ENCODE data around the gene FHL3.
A peak's percentile ranks its signal among the peaks of the same experiment; 100 is the strongest.

The FHL3 gene

GRCh38 chr1:38005195-38006007 is at the start of gene FHL3:
Gene FHL3 (minus strand): TSS chr1:38005514. CDS start chr1:37999412, 6,102 bp downstream.
- DNase-seq: peak; percentile 60
- H3K36me3 Mint-ChIP-seq (ENCODE audit: low read depth): peaks cover 14% of the 10 kb centered on the region
- peak within 1 kb of the TSS; percentile 88 for H3K27ac Mint-ChIP-seq
- peaks cover 67% of the 10 kb centered on the region for H3K4me1 Mint-ChIP-seq
- no peaks in the 10 kb centered on the region for H3K27me3 Mint-ChIP-seq
- no peaks in the 10 kb centered on the region for H3K9me3 Mint-ChIP-seq
- peak; percentile 3 for ATAC-seq
- peak within 1 kb of the TSS; percentile 90 for H3K4me3 Mint-ChIP-seq

DNA sequence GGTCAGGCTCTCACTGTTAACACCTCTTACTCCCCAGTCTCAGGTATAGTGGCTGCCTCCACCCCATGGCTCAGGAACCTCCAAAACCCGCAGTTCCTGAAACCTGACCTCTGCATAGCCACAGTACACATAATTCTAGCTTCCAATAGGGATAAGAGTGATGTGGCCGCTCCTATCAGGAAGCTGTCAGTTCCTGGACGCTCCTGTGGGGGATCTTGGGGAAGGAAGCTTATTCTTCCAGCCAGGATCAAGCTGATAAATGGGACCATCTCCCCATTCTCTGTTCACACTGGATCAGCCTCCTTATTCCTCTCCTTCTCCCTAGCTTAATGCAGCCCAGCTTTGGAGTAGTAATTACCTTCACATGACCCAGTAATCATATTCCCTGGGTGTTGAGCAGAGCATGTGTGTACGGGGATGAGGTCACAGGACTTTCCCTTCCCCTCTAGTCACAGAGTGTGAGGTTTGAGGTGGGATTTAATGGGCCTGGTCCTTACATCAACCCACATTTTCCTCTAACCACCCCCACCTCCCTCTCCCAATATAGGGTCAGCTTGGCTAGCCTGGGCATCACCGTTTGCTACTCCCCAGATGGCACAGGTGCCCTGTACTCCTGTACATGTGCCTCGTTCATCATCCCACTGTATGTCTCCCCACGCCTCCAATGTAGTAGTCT is 48.2 kb upstream of the FHL3 start:
- peak; percentile 56 for ATAC-seq
- no peaks in the 10 kb centered on the region for H3K9me3 Mint-ChIP-seq
- peaks cover 17% of the 10 kb centered on the region for H3K27me3 Mint-ChIP-seq
- H3K4me3 Mint-ChIP-seq: no peak overlapping the region
- no peak for DNase-seq
- peaks cover 20% of the 10 kb centered on the region for H3K4me1 Mint-ChIP-seq
- H3K36me3 Mint-ChIP-seq (ENCODE audit: low read depth): no peaks in the 10 kb centered on the region
- H3K27ac Mint-ChIP-seq: no peak overlapping the region

GRCh38 chr1:38052750-38053415 is 47.6 kb upstream of the FHL3 start:
- ATAC-seq (peak; percentile 34), DNase-seq (no peak)
- Mint-ChIP-seq H3K4me3 (no peak overlapping the region), H3K36me3 (ENCODE audit: low read depth) (no peaks in the 10 kb centered on the region), H3K9me3 (no peaks in the 10 kb centered on the region), H3K27ac (no peak overlapping the region), H3K27me3 (peaks cover 19% of the 10 kb centered on the region), H3K4me1 (peaks cover 20% of the 10 kb centered on the region)

GRCh38 chr1:38051079-38051543 is 45.8 kb upstream of the FHL3 start:
- H3K9me3 Mint-ChIP-seq: no peaks in the 10 kb centered on the region
- H3K27me3 Mint-ChIP-seq: peaks cover 23% of the 10 kb centered on the region
- H3K27ac Mint-ChIP-seq: no peak overlapping the region
- ATAC-seq (no peak), DNase-seq (no peak)
- no peaks in the 10 kb centered on the region for H3K36me3 Mint-ChIP-seq (ENCODE audit: low read depth)
- H3K4me3 Mint-ChIP-seq: no peak overlapping the region
- H3K4me1 Mint-ChIP-seq: peaks cover 21% of the 10 kb centered on the region

DNA sequence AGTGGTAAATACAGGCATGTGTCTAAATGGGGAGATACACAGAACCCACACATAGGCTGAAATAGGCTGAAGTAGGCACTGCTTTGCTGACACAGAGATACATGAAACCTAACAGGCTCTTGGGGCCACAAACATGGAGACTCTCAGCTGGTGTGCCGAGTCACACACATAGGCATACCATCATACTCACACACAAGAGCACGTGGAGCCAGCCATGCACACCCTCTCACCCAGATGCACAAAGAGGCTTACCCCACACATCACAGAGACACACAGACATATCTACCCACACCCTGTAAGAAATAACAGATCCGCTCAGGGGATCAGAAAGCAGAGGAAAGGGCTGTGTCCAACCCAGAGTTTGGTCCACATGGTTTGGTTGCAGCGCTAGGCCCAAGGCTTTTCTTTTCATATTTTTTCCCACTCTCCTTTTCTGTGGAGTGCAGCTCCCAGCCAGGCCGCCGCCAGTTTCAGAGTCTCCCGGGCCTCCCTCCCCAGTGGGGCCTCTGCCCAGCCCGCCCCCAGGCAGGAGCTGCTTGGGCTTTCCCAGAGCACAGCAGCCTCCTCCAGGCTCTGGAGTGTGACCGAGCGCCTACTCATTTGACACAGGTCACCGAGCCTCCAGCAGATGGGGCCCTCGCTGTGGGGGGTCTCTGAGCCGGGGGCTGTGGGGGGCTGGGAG is 45.2 kb upstream of the FHL3 start:
- Mint-ChIP-seq H3K9me3 (no peaks in the 10 kb centered on the region), H3K4me3 (no peak overlapping the region), H3K36me3 (ENCODE audit: low read depth) (no peaks in the 10 kb centered on the region), H3K27ac (no peak overlapping the region), H3K4me1 (peaks cover 23% of the 10 kb centered on the region), H3K27me3 (peaks cover 24% of the 10 kb centered on the region)
- DNase-seq: no peak
- ATAC-seq: no peak

GRCh38 chr1:38047603-38048141 is 42.4 kb upstream of the FHL3 start:
- DNase-seq (no peak), ATAC-seq (no peak)
- no peaks in the 10 kb centered on the region for H3K36me3 Mint-ChIP-seq (ENCODE audit: low read depth)
- H3K27me3 Mint-ChIP-seq: peaks cover 39% of the 10 kb centered on the region
- no peak overlapping the region for H3K27ac Mint-ChIP-seq
- H3K9me3 Mint-ChIP-seq: no peaks in the 10 kb centered on the region
- H3K4me3 Mint-ChIP-seq: peak overlapping the region; percentile 73
- peaks cover 16% of the 10 kb centered on the region for H3K4me1 Mint-ChIP-seq

- Mint-ChIP-seq H3K36me3 (ENCODE audit: low read depth) (no peaks in the 10 kb centered on the region), H3K4me1 (peaks cover 12% of the 10 kb centered on the region), H3K27me3 (peaks cover 45% of the 10 kb centered on the region), H3K4me3 (peak overlapping the region; percentile 73), H3K9me3 (no peaks in the 10 kb centered on the region), H3K27ac (no peak overlapping the region)
- ATAC-seq (peak; percentile 83), DNase-seq (peak; percentile 81)
These were observed 41.7 kb upstream of the FHL3 start for GRCh38 chr1:38046884-38047602.

GRCh38 chr1:38046333-38046883 is 41.1 kb upstream of the FHL3 start, which contains the start of gene POU3F1:
Gene POU3F1 (minus strand): TSS chr1:38046793. CDS start chr1:38046743, 50 bp downstream.
- peaks cover 12% of the 10 kb centered on the region for H3K4me1 Mint-ChIP-seq

DNA sequence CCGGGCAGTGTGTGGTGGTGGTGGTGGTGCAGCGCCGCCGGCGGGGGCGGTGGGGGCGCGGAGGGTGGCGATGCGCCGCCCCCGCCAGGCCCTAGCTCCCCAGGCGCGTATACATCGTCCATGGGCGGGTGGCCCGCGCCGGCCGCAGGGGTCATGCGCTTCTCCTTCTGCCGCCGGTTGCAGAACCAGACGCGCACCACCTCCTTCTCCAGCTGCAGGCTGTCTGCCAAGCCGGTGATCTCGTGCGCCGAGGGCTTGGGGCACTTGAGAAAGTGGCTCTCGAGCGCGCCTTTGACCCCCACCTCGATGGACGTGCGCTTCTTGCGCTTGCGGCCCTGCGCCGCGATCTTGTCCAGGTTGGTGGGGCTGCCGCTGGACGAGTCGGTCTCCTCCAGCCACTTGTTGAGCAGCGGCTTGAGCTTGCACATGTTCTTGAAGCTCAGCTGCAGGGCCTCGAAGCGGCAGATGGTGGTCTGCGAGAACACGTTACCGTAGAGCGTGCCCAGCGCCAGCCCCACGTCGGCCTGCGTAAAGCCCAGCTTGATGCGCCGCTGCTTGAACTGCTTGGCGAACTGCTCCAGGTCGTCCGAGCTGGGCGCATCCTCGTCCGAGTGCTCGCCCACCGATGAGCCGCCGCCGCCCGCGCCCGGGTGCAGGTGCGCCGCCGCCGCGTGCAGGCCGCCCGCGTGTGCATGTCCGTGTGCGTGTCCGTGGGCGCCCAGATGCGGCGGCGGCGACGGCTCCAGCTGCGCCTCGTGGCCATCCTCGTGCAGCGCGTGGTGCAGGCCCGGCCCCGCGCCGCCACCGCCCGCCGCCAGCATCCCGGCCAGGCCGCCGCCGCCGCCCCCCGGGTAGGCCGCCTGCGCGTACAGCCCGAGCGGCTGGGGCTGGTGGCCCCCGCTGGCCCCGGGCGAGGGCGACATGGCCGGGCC is 40.4 kb upstream of the FHL3 start:
- Mint-ChIP-seq H3K36me3 (ENCODE audit: low read depth) (no peaks in the 10 kb centered on the region), H3K4me3 (no peak overlapping the region), H3K9me3 (no peaks in the 10 kb centered on the region), H3K27ac (no peak overlapping the region), H3K4me1 (peaks cover 12% of the 10 kb centered on the region), H3K27me3 (peaks cover 57% of the 10 kb centered on the region)
- no peak for ATAC-seq
- DNase-seq: peak; percentile 18

More at GRCh38 chr1:38046333-38046883, 41.1 kb upstream of the FHL3 start, which contains the start of gene POU3F1:
- ATAC-seq (no peak), DNase-seq (no peak)
- peaks cover 52% of the 10 kb centered on the region for H3K27me3 Mint-ChIP-seq
- H3K27ac Mint-ChIP-seq: no peak within 1 kb of the TSS
- no peaks in the 10 kb centered on the region for H3K9me3 Mint-ChIP-seq
- H3K4me3 Mint-ChIP-seq: peak within 1 kb of the TSS; percentile 73
- H3K36me3 Mint-ChIP-seq (ENCODE audit: low read depth): no peaks in the 10 kb centered on the region

DNA sequence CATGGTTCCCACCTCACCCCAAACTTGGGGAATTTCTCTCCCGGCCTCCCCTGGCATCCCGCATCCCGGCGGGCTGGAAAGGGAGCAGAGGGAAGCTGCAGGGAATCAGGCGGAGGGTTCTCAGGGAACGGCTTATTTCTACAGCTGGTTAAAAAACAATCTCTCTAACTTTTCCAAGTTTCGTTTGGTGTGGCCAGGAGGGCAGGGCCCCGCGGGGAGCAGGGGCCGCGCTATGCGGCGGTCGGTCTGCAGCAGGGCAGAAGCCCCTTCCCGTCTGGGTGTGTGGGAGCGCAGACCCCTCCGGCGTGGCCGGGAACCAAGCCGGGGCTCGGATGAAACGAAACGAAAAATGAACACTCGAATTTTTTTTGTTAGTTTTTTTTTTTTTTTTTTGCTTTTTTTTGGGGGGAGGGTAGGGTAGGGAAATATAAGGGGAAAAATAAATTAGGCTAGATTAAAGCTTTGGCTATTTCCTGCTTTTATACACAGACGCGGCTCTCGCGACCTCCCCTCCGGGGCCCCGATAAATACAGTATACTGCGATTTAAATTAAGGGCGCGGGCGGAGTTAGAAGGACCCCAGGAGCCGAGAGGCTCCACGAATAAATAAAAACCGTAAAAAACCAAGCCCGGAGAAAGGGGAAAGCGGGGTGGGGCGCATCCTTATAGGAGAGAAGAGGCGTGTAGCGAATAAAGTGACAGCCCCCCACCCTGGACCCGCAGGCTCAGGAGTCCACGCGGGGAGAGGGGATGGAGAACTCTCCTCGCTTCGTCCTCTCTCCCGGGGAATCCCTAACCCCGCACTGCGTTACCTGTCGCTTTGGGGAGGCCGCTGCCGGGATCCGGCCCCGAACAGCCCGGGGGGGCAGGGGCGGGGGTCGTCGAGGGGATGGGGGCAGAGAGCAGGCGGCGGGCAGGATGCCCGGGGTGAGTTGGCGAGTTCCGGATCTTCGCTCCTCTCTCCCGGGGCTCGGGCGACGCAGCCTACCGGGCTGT is 39.2 kb upstream of the FHL3 start:
- H3K27ac Mint-ChIP-seq: no peak overlapping the region
- no peaks in the 10 kb centered on the region for H3K36me3 Mint-ChIP-seq (ENCODE audit: low read depth)
- no peaks in the 10 kb centered on the region for H3K9me3 Mint-ChIP-seq
- peaks cover 12% of the 10 kb centered on the region for H3K4me1 Mint-ChIP-seq
- DNase-seq: no peak
- peak overlapping the region; percentile 65 for H3K4me3 Mint-ChIP-seq
- H3K27me3 Mint-ChIP-seq: peaks cover 64% of the 10 kb centered on the region
- no peak for ATAC-seq

- Mint-ChIP-seq H3K27ac (no peak overlapping the region), H3K27me3 (peaks cover 63% of the 10 kb centered on the region), H3K4me3 (no peak overlapping the region), H3K36me3 (ENCODE audit: low read depth) (no peaks in the 10 kb centered on the region), H3K4me1 (peaks cover 12% of the 10 kb centered on the region), H3K9me3 (no peaks in the 10 kb centered on the region)
- ATAC-seq (no peak), DNase-seq (no peak)
These were observed 37.9 kb upstream of the FHL3 start for GRCh38 chr1:38043036-38043747.

Data from activated naive CD8-positive, alpha-beta T cell treated with anti-CD3 and anti-CD28 coated beads, Interleukin-2, amount 50 U/mL, for 24 hours (primary cell).